ENCODE results near the gene ACER2. TPM values are rescaled to one million over a fixed set of nuclear protein-coding genes. Genes with fewer than 3 reads are reported as not detected.

ACER2 gene
- total and polyA plus RNA-seq, 2 experiments from 2014 or later = 0.87 to 14.6 TPM

- no peak for TF ChIP-seq REST (IDR thresholded peaks at IDR 0.05; ENCODE audit: unreplicated experiment)
Observed at GRCh38 chr9:19442240-19442639, 33.4 kb downstream of the ACER2 start (continued).

GRCh38 chr9:19445452-19445851, 36.6 kb downstream of the ACER2 start:
- DNase-seq (ENCODE audit: low spot score) (no peak), ATAC-seq (no peak; the same call in 2 of the 3 replicates)
- Mint-ChIP-seq H3K9me3 (no peaks in the 10 kb centered on the region), H3K36me3 (ENCODE audit: low read depth) (peaks cover 27% of the 10 kb centered on the region), H3K27me3 (ENCODE audit: insufficient read depth, low read depth, poor library complexity) (peaks cover 9% of the 10 kb centered on the region), H3K27ac (peak overlapping the region; percentile 78), H3K4me1 (peaks cover 43% of the 10 kb centered on the region), H3K4me3 (peak overlapping the region; percentile 10; the same call in 1 of the 3 replicates)
- Histone ChIP-seq H3K9me2 (ENCODE audit: insufficient read depth) (no peaks in the 10 kb centered on the region), H3K27ac (ENCODE audit: low read depth) (peak overlapping the region; percentile 86), H3K4me2 (peak overlapping the region; percentile 59), H2AFZ (no peak overlapping the region), H4K20me1 (replicated peaks; ENCODE audit: insufficient read depth) (no peaks in the 10 kb centered on the region), H3K27me3 (ENCODE audit: insufficient read depth) (no peaks in the 10 kb centered on the region), H3K4me3 (peak overlapping the region; percentile 24; the same call in 1 of the 2 replicates), H3K79me2 (replicated peaks; ENCODE audit: insufficient read depth) (no peaks in the 10 kb centered on the region), H3K36me3 (ENCODE audit: insufficient read depth) (0 out of 2 replicates have a peak, but pooled peaks cover 4% of the 10 kb centered on the region), H3K4me1 (ENCODE audit: insufficient read depth) (peaks cover 37% of the 10 kb centered on the region), H3F3A (replicated peaks; ENCODE audit: low read depth) (0 out of 2 replicates have a peak, but pooled peaks cover 5% of the 10 kb centered on the region)
- TF ChIP-seq EZH2 (IDR thresholded peaks at IDR 0.05; ENCODE audit: low read depth, unreplicated experiment) (no peak), ZNF462 (CRISPR knock-in tag; IDR thresholded peaks at IDR 0.05) (no peak), CREB1 (CRISPR knock-in tag; IDR thresholded peaks at IDR 0.05; ENCODE audit: low read depth) (no peak), ZNF331 (CRISPR knock-in tag; IDR thresholded peaks at IDR 0.05; ENCODE audit: low read depth) (no peak), REST (IDR thresholded peaks at IDR 0.05; ENCODE audit: unreplicated experiment) (no peak), NANOG (IDR thresholded peaks at IDR 0.05; ENCODE audit: borderline replicate concordance) (no peak), POLR2AphosphoS5 (IDR thresholded peaks at IDR 0.05; ENCODE audit: low read depth) (no peak), EZH2phosphoT487 (IDR thresholded peaks at IDR 0.05; ENCODE audit: unreplicated experiment) (no peak), JUNB (IDR thresholded peaks at IDR 0.05; ENCODE audit: unreplicated experiment) (no peak), ETS1 (IDR thresholded peaks at IDR 0.05) (no peak), ZNF114 (CRISPR knock-in tag; IDR thresholded peaks at IDR 0.05) (no peak)

Measured in GM23338 (cell line).